HCT116 (cell line): Measurements from ENCODE around the gene RAB24. TPM values are rescaled to one million over a fixed set of nuclear protein-coding genes. Genes with fewer than 3 reads are reported as not detected.

Experiments used
- ATAC-seq: fragments of 200-7000 bp; cut with Tn5 transposase; 2 replicates; pipeline ENCODE4 v1.9.1; 2020; ENCODE audit warnings: mild to moderate bottlenecking, moderate library complexity
- BruUV-seq: library from RNA; stranded (reverse); fragments of 400-500 nt; replicated peaks from 2 replicates; lab custom pipeline; 2021; lab: Mats Ljungman, UMichigan
- CTCF ChIA-PET: fragments of 300-600 bp; sonication (Branson Sonifier 250); formaldehyde crosslinking; loops from one replicate; lab custom pipeline; 2021; ENCODE audit warnings: antibody characterized with exemption; lab: Charles Lee
- POLR2A ChIA-PET: fragments of 300-600, 350-600 bp; sonication (Branson Sonifier 250); formaldehyde crosslinking; loops from one replicate; lab custom pipeline; 2021; ENCODE audit warnings: antibody characterized with exemption; lab: Charles Lee
- RAD21 ChIA-PET, 2 experiments: fragments of 300-600 bp; sonication (Branson Sonifier 250); formaldehyde crosslinking; loops; one replicate each; lab custom pipeline; 2023; ENCODE audit warnings: low total read pairs in 2 of 2; ENCODE audit not compliant: uncharacterized antibody in 2 of 2, unreplicated experiment in 2 of 2, low non-redundant PET in 1 of 2; lab: Charles Lee
- DNase-seq: peaks from one replicate; pipeline ENCODE4 v3.0.0-alpha.2; 2010; ENCODE audit warnings: low read depth, low spot score
- H2AFZ ChIP-seq: fragments of 200-600 bp; shearing (Covaris generic), sonication (generic); 2 replicates; pipeline ENCODE4 v1.6.1; 2017; ENCODE audit warnings: low read depth, mixed run types, mixed read lengths, antibody characterized with exemption, low read length; ENCODE audit not compliant: poor library complexity, severe bottlenecking
- H3K27ac ChIP-seq: 2 replicates; pipeline ENCODE4 v1.5.1; 2012; ENCODE audit warnings: low read depth, low read length
- H3K27me3 ChIP-seq: fragments of 200-600 bp; sonication (generic); 2 replicates; pipeline ENCODE4 v1.6.1; 2016; ENCODE audit warnings: mixed run types, low read length, mixed read lengths; ENCODE audit not compliant: insufficient read depth
- H3K36me3 ChIP-seq, 2 experiments: fragments of 200-500 bp in 1 of 2; fragments of 200-600 bp in 1 of 2; sonication (Bioruptor generic) in 1 of 2; sonication (generic) in 1 of 2; 2 replicates each; pipeline versions ENCODE4 v1.5.1 to v1.6.1; 2014 to 2016; ENCODE audit warnings: low read length in 2 of 2, inconsistent platforms in 1 of 2, mixed read lengths in 1 of 2, mixed run types in 1 of 2; ENCODE audit not compliant: insufficient read depth in 2 of 2, control insufficient read depth in 1 of 2
- H3K4me1 ChIP-seq, 2 experiments: fragments of 200-600 bp in 1 of 2; sonication (generic) in 1 of 2; 2 replicates each; pipeline versions ENCODE4 v1.5.1 to v1.6.1; 2012 to 2017; ENCODE audit warnings: low read length in 2 of 2, inconsistent platforms in 1 of 2, mild to moderate bottlenecking in 1 of 2, mixed read lengths in 1 of 2, mixed run types in 1 of 2, moderate library complexity in 1 of 2; ENCODE audit not compliant: insufficient read depth in 2 of 2, control insufficient read depth in 1 of 2
- H3K4me2 ChIP-seq: fragments of 200-600 bp; sonication (generic); 2 replicates; pipeline ENCODE4 v1.6.1; 2017; ENCODE audit warnings: mixed run types, low read length, mixed read lengths
- H3K4me3 ChIP-seq, 2 experiments: fragments of 200-600 bp in 1 of 2; sonication (generic) in 1 of 2; replicated peaks in 1 of 2; 2 replicates each; pipeline ENCODE4 v1.5.1; 2011 to 2016; ENCODE audit warnings: low read length in 2 of 2, control low read depth in 1 of 2, low read depth in 1 of 2, mild to moderate bottlenecking in 1 of 2, mixed read lengths in 1 of 2, mixed run types in 1 of 2
- H3K79me2 ChIP-seq: fragments of 200-600 bp; sonication (generic); 2 replicates; pipeline ENCODE4 v1.6.1; 2017; ENCODE audit warnings: mild to moderate bottlenecking, mixed run types, low read length, moderate library complexity, mixed read lengths; ENCODE audit not compliant: insufficient read depth
- H3K9ac ChIP-seq: fragments of 200-600 bp; sonication (generic); 2 replicates; pipeline ENCODE4 v1.6.1; 2016; ENCODE audit warnings: low read length, mixed read lengths
- H3K9me2 ChIP-seq: fragments of 200-600 bp; sonication (generic), shearing (Covaris generic); 2 replicates; pipeline ENCODE4 v1.6.1; 2017; ENCODE audit warnings: mixed run types, mild to moderate bottlenecking, moderate library complexity; ENCODE audit not compliant: insufficient read depth
- H3K9me3 ChIP-seq, 2 experiments: fragments of 200-500 bp in 1 of 2; fragments of 200-600 bp in 1 of 2; sonication (Bioruptor generic) in 1 of 2; sonication (generic) in 1 of 2; 2 replicates each; pipeline ENCODE4 v1.6.1; 2014 to 2017; ENCODE audit warnings: low read length in 2 of 2, mixed read lengths in 2 of 2, inconsistent platforms in 1 of 2, low read depth in 1 of 2, mild to moderate bottlenecking in 1 of 2, mixed run types in 1 of 2, moderate library complexity in 1 of 2; ENCODE audit not compliant: control insufficient read depth in 1 of 2, insufficient read depth in 1 of 2
- H4K20me1 ChIP-seq: fragments of 200-600 bp; sonication (generic), shearing (Covaris generic); 2 replicates; pipeline ENCODE4 v1.6.1; 2017; ENCODE audit warnings: mixed run types, mild to moderate bottlenecking, moderate library complexity; ENCODE audit not compliant: insufficient read depth
- RAD21 ChIP-seq: IDR thresholded peaks from 2 replicates; pipeline ENCODE4 v1.6.1; 2012; ENCODE audit warnings: low read depth, mild to moderate bottlenecking
- SIN3A ChIP-seq: IDR thresholded peaks from 2 replicates; pipeline ENCODE4 v1.6.1; 2012; ENCODE audit warnings: low read depth
- SRF ChIP-seq: IDR thresholded peaks from 2 replicates; pipeline ENCODE4 v1.6.1; 2012; ENCODE audit warnings: low read depth
- ZFX ChIP-seq: fragments of 450-650 bp; IDR thresholded peaks from 2 replicates; pipeline ENCODE4 v1.6.1; 2017
- intact Hi-C: fragments of 100-400 bp; cut with micrococcal nuclease; formaldehyde crosslinking; loops from 2 replicates; pipeline ENCODE4 v1.10.0; 2022
- total RNA-seq: library from RNA; stranded (reverse); gene quantifications from one replicate; pipeline ENCODE4 v1.2.1, GENCODE V29; 2021; ENCODE audit not compliant: unreplicated experiment
- TF ChIP-seq, protein P1 (sequence below): IDR thresholded peaks from 2 replicates; pipeline ENCODE4 v1.6.1; 2012
- TF ChIP-seq, protein P2 (sequence below), 3 experiments: fragments of 200-600 bp in 1 of 3; sonication (generic) in 1 of 3; IDR thresholded peaks in 2 of 3; conservative IDR thresholded peaks in 1 of 3; 2 replicates each; pipeline ENCODE4 v1.5.1; 2012 to 2017; ENCODE audit warnings: low read depth in 2 of 3, low read length in 2 of 3, antibody characterized with exemption in 1 of 3, borderline replicate concordance in 1 of 3, control low read depth in 1 of 3, mild to moderate bottlenecking in 1 of 3, mixed read lengths in 1 of 3, mixed run types in 1 of 3, moderate library complexity in 1 of 3; ENCODE audit not compliant: insufficient read depth in 1 of 3

The RAB24 gene
- total RNA-seq, 1 experiment from 2014 or later, result 13.5 TPM

DNA sequence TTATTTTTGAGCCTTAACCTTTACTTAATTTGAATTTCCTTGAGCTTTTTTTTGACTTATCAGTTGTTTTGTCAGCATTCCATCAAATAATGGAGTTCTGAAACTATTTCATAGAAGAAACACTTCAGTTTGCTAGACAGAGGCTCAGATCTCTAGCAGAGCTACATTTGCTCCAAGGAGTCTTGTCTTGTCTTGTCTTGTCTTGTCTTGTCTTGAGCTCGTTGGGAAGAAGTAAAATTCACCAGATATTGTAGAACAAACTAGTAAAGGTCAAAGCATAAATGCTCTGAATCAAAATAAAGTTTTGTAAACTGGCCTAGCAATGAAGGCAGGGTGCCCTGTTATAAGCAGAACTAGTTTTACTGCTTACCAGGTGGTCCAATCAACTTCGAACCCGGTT lies 33.5 kb downstream of the RAB24 start:
- peaks cover 13 to 21% of the 10 kb centered on the region in 2 experiments; a peak in 3 of 4 replicates for H3K36me3 ChIP-seq
- ATAC-seq (no peak), DNase-seq (no peak)
- no peaks in the 10 kb centered on the region for H4K20me1 ChIP-seq
- ChIA-PET POLR2A (no interaction called here), RAD21 (no interaction called here), CTCF (no interaction called here)
- no peak overlapping the region for H3K4me2 ChIP-seq
- no peak overlapping the region for H3K27ac ChIP-seq
- TF ChIP-seq RAD21, result no peak
- intact Hi-C loops, result loop anchor here (5.0 kb wide), 1 partner anchor 33 kb away; no protein-coding TSS in a partner anchor
- H2AFZ ChIP-seq, result no peak overlapping the region
- no peaks in the 10 kb centered on the region for H3K79me2 ChIP-seq
- H3K4me3 ChIP-seq, result no peak overlapping the region
- no peaks in the 10 kb centered on the region for H3K9me3 ChIP-seq
- no peaks in the 10 kb centered on the region for H3K4me1 ChIP-seq
- H3K9ac ChIP-seq, result no peak overlapping the region
- no TSS peak for BruUV-seq
- H3K9me2 ChIP-seq, result no peaks in the 10 kb centered on the region
- no peaks in the 10 kb centered on the region for H3K27me3 ChIP-seq

DNA sequence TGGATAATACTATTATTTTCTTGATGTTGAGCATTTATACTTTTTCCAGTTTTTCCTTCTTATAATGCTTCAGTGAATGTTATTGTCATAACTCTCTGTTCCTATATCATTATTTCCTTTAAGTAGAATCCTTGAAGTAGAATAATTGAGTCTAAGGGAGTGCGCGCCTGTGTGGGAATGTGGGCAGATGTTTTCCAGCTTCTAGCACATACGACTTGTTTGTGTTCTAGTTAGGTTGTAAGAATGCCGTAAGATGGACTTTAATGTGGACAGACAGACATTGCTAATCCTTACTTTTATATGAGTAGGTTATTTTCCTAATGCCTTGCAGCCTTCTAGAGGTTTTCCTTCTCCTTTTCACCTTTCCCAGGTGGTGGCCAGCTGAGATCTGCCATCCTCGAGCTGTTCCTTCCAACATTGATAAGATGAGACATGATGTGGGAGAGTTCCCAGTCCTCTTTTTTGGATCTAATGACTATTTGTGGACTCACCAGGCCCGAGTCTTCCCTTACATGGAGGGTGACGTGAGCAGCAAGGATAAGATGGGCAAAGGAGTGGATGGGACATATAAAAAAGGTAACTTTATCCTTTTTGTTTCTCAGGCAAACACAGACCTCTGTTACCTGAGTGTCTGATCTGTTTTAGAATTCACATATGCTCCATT lies 34.2 kb downstream of the RAB24 start:
- H3K79me2 ChIP-seq, result no peaks in the 10 kb centered on the region
- ChIA-PET CTCF (no interaction called here), RAD21 (no interaction called here)
- H3K27ac ChIP-seq, result no peak overlapping the region
- H3K4me1 ChIP-seq, result no peaks in the 10 kb centered on the region
- ATAC-seq, result no peak
- no peak overlapping the region for H3K4me3 ChIP-seq
- peaks cover 12 to 21% of the 10 kb centered on the region in 2 experiments; a peak in 3 of 4 replicates for H3K36me3 ChIP-seq
- H3K9me3 ChIP-seq, result no peaks in the 10 kb centered on the region
- TF ChIP-seq, protein P1, sequence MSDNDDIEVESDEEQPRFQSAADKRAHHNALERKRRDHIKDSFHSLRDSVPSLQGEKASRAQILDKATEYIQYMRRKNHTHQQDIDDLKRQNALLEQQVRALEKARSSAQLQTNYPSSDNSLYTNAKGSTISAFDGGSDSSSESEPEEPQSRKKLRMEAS, result no peak
- no peak for TF ChIP-seq SIN3A
- TF ChIP-seq, protein P2, sequence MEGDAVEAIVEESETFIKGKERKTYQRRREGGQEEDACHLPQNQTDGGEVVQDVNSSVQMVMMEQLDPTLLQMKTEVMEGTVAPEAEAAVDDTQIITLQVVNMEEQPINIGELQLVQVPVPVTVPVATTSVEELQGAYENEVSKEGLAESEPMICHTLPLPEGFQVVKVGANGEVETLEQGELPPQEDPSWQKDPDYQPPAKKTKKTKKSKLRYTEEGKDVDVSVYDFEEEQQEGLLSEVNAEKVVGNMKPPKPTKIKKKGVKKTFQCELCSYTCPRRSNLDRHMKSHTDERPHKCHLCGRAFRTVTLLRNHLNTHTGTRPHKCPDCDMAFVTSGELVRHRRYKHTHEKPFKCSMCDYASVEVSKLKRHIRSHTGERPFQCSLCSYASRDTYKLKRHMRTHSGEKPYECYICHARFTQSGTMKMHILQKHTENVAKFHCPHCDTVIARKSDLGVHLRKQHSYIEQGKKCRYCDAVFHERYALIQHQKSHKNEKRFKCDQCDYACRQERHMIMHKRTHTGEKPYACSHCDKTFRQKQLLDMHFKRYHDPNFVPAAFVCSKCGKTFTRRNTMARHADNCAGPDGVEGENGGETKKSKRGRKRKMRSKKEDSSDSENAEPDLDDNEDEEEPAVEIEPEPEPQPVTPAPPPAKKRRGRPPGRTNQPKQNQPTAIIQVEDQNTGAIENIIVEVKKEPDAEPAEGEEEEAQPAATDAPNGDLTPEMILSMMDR (IDR thresholded peaks at IDR 0.05 in 2 of 3, conservative IDR thresholded peaks at IDR 0.05 in 1 of 3; ENCODE audit: borderline replicate concordance in 1 of 3, insufficient read depth in 1 of 3, low read depth in 2 of 3, low read length in 2 of 3), result no peak
- TF ChIP-seq SRF, result no peak
- no peak for TF ChIP-seq ZFX
- TF ChIP-seq, all 23 proteins: peak for 0
- Histone ChIP-seq H3K4me2 (no peak overlapping the region), H3K9ac (no peak overlapping the region), H3K27me3 (no peaks in the 10 kb centered on the region), H2AFZ (no peak overlapping the region), H4K20me1 (no peaks in the 10 kb centered on the region), H3K9me2 (no peaks in the 10 kb centered on the region)
- POLR2A ChIA-PET, result no interaction called here
- intact Hi-C loops, result no loop called here
- BruUV-seq, result no TSS peak
- DNase-seq, result no peak
